ENCODE data around the gene SPINDOC. TPM values are rescaled to one million over a fixed set of nuclear protein-coding genes. Genes with fewer than 3 reads are reported as not detected.

SPINDOC gene
- total RNA-seq, 1 experiment from 2014 or later, result 121 TPM

GRCh38 chr11:63769714-63770455 is 43.4 kb upstream of the SPINDOC start:
- no peak overlapping the region for H4K8ac ChIP-seq (replicated peaks; ENCODE audit: insufficient read length, low read depth, low read length)
- Mint-ChIP-seq H3K27ac (no peak overlapping the region), H3K4me1 (peaks cover 38 to 43% of the 10 kb centered on the region in 2 experiments), H3K4me3 (peak overlapping the region; percentile 72 to 83), H3K9me3 (no peaks in the 10 kb centered on the region), H3K27me3 (ENCODE audit: low read depth) (peaks cover 24% of the 10 kb centered on the region), H3K36me3 (ENCODE audit: insufficient read depth in 1 of 3, low read depth in 3 of 3) (peaks cover 0 to 15% (median 4%) of the 10 kb centered on the region in 3 experiments; a peak in 3 of 7 replicates)
- H3K23me2 ChIP-seq (ENCODE audit: insufficient read length, low read depth, low read length, poor library complexity, severe bottlenecking), result peaks cover 15% of the 10 kb centered on the region
- peaks cover 7% of the 10 kb centered on the region; the same call in 1 of the 2 replicates for H3K27me3 ChIP-seq (ENCODE audit: insufficient read depth, low read length)
- H3K9ac ChIP-seq (ENCODE audit: extremely low read depth, insufficient read length, low read length), result peak overlapping the region; percentile 39
- no peak overlapping the region for H3K27ac ChIP-seq (ENCODE audit: insufficient read length, low read depth, low read length)
- no peaks in the 10 kb centered on the region for H3K9me3 ChIP-seq (ENCODE audit: control insufficient read depth, low read depth, low read length)
- H2BK5ac ChIP-seq (ENCODE audit: insufficient read length, low read length), result no peak overlapping the region
- H3K79me2 ChIP-seq (ENCODE audit: insufficient read depth, low read length), result peaks cover 3% of the 10 kb centered on the region; the same call in 1 of the 2 replicates
- H3T11ph ChIP-seq (ENCODE audit: low read length), result no peak overlapping the region
- H3K79me1 ChIP-seq (ENCODE audit: insufficient read depth, low read depth, low read length, poor library complexity, severe bottlenecking), result no peaks in the 10 kb centered on the region
- no peak overlapping the region for H3K56ac ChIP-seq (ENCODE audit: insufficient read length, low read depth, low read length)
- H2BK120ac ChIP-seq (ENCODE audit: low read depth, low read length, poor library complexity, severe bottlenecking), result no peak overlapping the region
- no peak for TF ChIP-seq CTCF (conservative IDR thresholded peaks at IDR 0.05)
- no peak overlapping the region for H2BK20ac ChIP-seq (ENCODE audit: low read depth, low read length, poor library complexity, severe bottlenecking)
- peaks cover 3% of the 10 kb centered on the region; the same call in 1 of the 2 replicates for H3K4me1 ChIP-seq (ENCODE audit: insufficient read depth, low read length)
- no peak overlapping the region for H2AK5ac ChIP-seq (ENCODE audit: insufficient read length, low read length)
- H4K91ac ChIP-seq (ENCODE audit: insufficient read length, low read depth, low read length), result no peak overlapping the region
- H3K18ac ChIP-seq (ENCODE audit: insufficient read length, low read depth, low read length), result no peak overlapping the region
- WGBS (ENCODE audit: extremely low coverage, insufficient read length, low lambda C conversion rate), result no CpG with 5 or more reads among the region's 35 CpGs
- no peak overlapping the region for H2BK12ac ChIP-seq (ENCODE audit: insufficient read length, low read depth, low read length)
- DNase-seq, result peak; percentile 52
- H3K4me2 ChIP-seq (ENCODE audit: insufficient read depth, insufficient read length, low read length), result peak overlapping the region; percentile 67
- H2AFZ ChIP-seq (ENCODE audit: low read length), result no peak overlapping the region
- no peak overlapping the region for H3K23ac ChIP-seq (ENCODE audit: insufficient read length, low read depth, low read length)
- H4K5ac ChIP-seq (ENCODE audit: insufficient read length, low read depth, low read length), result no peak overlapping the region
- peak overlapping the region; percentile 58; the same call in 1 of the 2 replicates for H3K14ac ChIP-seq (ENCODE audit: insufficient read depth, low read length)
- H2BK15ac ChIP-seq (ENCODE audit: low read depth, low read length), result no peak overlapping the region
- no peaks in the 10 kb centered on the region for H4K20me1 ChIP-seq (ENCODE audit: control insufficient read depth, insufficient read depth, insufficient read length)
- no peak overlapping the region for H3K4ac ChIP-seq (ENCODE audit: low read depth, low read length)

Data from H9 (cell line).